Measurements from ENCODE around the gene SLC46A2. TPM values are rescaled to one million over a fixed set of nuclear protein-coding genes. Genes with fewer than 3 reads are reported as not detected.

Gene SLC46A2
- total RNA-seq, 1 donor from 2014 or later = not detected

DNA sequence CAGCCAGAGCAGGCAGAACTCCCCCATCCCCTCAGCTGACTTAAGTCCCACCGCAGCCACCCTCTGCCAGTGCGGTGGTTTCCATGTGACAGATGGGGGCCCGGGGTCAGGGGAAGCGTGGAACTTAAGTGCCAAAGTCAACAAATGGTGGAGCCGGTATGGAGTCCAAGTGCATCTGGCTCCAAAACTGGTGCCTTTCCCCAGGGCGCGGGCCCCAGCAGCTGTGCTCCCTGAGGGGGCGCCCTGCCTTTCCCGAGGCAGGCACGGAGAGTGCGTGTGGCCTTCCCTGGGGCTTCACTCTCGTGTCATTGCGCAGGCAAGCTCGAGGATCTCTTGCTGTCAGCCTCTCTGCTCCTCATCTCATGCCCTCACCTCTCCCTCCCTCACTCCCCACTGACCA, 33.8 kb downstream of the SLC46A2 start:
- DNase-seq = no peak

DNA sequence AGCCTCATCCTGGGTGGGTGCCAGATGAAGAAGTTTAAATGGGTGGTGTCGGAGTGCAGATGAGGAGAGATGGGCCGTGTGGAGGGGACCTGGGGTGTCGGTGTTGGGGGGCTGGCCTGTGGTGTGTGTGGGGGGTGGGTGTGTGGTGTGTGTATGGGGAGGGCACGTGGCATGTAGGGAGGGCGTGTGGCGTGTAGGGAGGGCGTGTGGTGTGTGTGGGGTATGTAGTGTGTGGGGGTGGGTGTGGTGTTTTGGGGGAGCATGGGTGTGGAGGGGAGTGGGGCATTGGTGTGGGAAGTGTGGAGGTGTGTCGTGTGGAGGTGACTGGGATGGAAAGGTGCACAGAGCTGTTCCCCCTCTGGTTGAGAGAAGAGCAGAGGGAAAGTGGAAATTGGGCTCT, 34.5 kb downstream of the SLC46A2 start:
- no peak for DNase-seq

DNA sequence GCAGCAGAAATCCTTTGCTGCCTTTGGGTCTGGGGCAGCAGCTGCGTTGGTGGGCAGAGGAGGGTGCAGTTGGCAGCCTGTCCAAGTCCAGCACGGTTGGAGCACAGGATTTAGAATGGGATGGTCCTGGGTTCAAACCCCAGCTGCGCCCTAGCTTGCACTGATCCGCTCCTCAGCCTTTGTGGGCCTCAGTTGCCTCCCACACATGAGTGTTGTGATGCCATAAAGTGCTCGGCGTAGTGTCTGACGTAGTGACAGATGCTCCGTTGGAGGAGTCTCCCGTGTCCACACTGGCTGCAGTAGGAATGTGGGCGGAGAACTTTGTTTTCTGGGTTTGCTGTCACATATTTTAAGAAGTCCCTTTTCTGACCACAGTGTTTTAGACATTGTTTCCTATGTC, 36.0 kb downstream of the SLC46A2 start:
- DNase-seq = no peak

DNA sequence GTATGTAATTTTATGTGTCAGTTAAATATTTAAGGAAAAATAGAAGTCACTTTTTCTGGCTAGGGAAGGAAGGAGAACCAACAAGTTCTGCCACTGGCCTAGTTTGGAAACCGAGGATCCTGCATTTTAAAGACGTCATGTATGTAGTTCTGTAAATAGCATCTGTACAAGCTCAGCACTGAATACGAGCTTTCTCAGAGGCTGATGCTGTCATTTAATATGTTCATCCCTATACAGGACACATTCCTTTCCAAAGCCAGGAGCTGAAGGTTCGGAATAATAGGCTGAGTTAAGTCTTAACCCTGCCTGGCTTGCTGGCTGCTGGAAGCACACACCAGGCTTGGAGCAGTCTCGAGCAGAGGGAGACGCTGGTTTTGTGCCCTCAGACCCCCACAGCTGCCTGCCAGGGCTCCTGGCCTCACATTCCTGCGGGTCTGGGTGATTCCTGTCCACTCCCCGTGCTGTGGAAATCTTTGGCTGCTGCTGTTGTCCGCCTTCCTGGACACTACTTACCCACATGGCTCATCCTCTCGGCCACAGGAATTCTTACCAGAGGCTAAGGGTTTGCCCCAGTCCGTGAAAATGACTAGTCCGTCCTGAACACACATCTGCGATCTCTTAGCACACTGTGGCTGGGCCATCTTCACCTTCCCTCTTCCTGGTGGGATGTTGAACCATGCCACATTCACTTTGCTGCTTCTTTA, 36.6 kb downstream of the SLC46A2 start:
- no peak for DNase-seq

DNA sequence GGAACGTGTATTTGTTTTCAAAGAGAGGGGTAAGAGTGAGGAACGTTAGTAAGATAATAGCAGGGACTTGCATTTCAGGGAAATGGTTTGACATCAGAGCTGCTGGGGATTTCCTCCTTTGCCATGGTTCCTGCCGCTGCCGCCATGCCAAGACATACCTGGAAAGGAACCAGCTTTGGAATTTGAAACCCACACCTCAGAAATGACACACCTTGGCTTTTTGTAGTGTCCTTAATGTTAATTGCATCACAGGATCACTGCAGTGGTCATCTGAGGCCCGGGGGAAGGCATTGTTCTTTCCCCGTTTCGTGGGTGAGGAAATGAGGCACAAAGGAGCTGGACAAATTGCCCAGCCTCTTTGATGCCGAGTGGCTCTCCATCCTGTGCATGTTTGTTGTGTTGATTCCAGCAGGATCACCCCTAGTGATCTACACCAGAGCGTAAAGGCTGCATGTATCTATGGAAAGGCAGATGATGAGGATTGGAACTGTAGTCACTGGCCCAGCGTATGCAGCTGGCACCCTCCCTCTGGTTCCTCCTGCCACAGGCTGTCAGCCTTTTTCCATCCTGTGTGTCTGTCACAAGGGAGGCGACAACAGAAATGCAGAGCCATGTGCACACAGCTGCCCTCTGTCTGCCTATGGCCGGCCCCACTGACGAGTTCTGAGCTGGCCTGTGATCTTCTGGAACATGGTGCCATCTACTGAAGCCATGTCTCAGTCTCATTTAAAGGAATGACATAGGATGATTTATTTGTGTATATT, 37.8 kb downstream of the SLC46A2 start:
- no peak for DNase-seq

DNA sequence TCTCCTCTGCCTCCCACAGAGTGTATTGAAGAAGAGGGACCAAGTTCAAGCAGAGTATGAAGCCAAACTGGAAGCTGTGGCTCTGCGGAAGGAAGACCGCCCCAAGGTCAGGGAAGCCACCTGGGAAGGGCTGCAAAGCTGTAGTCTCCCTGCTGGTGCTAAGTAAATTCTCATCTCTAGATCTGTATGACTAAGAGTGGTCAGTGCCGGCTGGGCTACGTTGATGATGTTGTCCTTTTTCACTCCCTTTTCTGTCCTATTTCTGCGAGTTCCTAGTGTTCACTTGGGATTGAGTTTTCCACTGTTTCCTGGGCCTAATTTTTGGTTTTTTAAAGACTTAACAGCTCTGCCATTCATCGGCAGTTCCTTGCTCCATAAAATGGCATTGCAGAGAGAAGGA, 39.8 kb downstream of the SLC46A2 start:
- no peak for DNase-seq

DNA sequence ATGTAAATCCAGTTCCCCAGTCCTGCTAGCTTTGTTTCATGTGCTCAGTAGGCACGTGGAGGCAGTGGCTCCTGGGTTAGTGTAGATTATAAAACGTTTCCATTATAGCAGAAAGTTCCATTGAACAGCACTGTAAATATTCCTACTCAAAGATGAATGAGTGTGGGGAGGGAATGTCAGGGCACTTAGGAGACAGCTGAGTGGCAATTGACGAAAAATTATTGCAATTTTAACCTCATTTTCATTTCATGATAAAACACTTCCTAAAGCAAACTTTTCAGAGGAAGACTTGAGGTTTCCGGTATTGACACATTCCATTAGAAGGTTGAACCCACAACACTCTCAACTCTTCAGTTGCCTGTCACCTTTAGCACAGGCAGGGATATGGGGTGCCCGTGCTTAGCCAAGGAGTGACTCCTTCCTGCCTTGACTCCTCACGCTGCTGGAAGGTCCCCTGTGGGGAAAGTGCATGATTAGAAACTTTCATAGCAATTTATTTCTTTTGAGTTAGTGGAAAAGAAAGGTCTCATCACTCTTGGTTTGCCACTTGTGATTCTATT, 41.2 kb downstream of the SLC46A2 start:
- DNase-seq = no peak

DNA sequence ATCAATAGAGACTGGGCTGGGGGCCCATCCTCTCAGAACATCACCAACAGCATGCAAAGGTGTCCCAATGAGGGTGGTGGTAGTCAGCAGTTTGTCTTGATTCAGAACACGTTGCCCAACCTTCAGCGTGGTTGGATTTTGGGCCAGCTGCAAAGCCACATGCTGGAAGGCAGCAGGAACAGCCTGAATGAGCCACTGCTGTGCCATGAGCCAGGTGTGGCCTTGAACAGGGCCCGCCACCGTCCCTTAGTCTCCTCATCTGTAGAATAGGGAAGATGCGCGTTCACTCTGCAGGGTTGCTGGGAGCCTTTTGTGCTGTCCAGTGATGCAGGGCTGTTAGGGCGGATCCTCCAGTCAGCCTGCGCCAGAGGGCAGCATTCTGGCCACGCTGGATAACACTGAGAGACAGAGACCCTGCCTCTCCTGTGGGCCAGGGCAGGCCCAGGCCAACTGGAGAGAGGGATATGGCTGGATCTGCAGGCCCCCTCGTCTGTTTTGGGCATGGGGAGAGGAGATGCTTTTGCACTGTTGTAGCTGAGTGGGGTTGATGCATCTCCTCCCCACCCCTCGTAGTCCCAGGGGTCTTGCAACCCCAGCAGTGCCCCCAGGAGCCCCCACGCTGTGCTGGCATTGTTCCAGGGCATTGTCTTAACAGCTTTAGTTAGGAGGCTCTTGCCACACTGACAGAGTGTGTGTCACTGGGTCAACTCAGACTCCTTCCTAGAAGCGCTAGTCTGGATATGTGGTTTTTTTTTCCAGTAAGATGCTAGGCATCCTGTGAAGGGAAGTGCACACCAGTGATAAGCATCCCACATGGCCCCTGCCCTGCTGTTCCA, 42.1 kb downstream of the SLC46A2 start:
- no peak for DNase-seq

DNA sequence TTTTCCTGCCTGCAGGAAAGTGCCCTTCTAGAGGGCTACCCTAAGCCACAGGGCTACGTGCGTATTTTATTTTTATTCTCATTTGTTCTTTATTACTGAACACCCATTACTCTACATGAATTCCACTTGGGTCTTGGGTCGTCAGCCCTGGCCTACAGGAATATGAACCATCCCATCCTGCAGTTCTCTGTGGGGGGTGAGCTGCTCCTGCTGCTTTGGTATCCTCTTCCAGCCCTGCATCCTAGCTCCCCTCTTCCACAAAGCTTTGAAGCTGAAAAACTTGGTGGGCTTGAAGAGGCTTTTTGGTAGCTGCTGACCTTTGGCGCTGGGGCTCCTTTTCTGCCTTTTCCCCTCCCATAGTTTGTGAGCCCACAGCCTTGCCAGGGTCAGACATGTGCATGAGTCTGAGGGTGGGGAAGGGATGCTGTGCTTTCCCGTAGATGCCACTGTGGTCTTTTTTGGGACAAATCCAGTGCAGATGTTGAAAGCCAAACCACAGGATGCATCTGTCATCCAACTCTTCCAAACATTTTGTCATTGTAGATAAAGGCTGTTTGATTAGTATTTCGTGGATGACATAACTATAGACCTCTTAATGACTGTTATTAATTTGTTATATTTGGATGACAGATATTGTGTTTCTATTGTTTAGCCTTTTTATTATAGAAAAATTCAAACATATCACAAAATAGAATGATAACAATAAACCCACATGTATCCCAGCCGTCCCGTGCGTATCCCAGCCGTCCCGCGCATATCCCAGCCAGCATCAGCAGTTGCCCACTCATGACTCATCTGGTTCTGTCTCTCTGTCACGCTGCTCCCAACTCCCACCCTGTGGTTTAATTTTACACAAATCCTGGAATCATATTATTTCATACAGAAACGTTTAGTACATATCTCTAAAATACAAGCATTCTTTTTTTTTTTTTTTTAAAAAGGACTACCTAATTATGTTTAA, 43.9 kb downstream of the SLC46A2 start:
- peak; percentile 9 for DNase-seq

DNA sequence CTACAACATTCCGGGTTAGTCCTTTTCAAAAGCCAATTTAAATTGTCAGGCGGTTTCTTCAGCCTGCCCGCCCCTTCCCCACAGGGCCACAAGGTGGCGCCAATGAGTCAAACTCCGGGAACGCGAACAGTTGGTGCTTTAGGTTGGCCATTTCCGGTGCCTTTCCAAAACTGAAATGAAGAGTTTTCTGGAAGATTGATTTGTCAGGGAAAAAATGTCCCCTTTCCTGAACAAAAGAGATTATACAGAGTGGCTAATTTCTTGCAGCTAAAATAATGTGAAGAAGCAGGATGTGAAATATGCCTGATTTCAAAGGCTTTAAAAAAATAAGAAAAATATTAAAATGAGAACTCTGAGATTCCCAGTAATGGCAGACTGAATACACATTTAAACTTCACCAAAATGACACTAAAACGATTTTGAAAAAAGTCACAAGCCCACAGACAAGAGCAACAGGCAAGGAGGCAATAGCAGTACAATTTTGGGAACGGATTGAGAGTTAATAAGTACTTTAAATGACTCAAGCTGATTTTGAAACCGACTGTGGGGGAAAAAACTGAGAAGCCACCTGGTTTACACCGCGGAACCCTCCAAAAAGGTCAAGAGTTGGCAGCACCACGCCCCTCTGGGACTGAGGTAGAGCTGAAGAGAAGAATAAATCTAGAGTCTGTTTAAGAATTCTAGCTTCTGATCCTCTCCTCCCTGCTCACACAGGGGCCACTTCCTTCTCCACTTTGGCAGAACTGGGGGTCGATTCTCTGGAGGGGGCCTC, 45.7 kb downstream of the SLC46A2 start:
- peak; percentile 76 for DNase-seq

DNA sequence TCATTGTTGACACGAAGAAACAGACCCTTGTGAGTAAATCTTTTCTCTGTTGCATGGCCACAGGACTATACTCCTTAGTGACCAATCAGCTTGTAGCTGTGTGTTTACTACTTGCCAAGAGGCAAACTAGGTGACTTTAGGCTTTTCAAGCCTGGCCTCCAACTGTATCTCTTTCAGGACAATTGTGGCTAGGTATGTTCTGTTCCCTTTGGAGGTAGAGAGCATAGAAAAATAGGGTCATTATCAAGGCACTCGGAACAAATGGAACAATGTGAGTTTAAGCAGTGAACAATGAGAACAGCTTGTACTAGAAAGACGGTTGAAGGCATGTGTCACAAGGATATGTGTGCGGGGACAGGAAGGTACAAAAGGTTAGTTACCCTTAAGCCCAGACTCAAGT, 48.1 kb downstream of the SLC46A2 start:
- DNase-seq = no peak

DNA sequence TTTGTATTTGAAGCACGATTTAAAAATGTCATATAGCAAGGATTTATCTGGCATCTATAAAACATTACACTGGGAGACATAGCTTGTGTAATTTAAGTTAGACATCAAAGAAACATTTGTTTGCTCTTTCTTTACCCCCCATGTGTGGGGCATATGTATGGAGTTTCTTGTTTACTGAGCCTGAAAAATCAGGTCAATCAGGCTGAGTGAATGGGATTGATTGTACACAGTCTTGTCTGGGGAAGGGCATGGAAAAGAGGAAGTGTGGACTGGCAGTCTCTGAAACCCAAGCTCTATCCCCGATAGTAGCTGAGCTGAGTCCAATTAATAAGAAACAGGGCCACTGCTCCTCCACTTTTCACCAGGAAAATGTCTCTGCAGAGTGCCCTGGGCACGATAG, 49.4 kb downstream of the SLC46A2 start:
- no peak for DNase-seq

DNA sequence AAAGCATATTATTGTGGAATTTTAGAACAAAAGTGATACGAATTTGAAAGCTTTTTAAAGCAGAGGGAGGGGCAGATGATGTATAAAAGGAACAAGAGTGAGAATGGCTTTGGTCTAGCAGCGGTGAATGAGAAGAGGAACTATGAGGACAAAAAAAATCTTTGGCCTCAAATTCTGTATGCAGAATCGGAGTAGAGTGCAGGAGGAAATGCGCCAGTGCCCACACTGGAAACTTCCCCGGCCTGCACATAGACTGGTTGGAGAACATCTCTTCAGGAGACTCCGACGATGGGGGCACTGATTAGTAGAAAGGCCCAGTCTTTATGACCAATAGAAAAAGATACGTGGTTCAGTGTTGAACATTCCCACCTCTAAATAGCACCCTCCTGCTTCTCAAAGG, 51.3 kb downstream of the SLC46A2 start:
- no peak for DNase-seq

DNA sequence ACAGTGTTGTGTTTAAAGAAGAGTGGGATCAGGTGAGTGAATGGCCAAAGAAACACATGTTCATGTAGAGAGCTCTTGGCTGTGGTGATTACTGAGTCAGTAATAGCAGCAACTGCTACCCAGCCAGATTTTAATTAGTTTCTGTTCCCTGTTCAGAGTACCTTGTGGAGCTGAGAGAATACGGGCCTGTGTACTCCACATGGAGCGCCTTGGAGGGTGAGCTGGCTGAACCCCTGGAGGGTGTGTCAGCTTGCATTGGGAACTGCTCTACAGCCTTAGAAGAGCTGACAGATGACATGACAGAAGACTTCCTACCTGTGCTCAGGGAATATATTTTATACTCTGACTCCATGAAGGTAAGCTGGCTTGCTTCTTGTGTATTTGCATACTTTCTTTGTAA, 52.3 kb downstream of the SLC46A2 start:
- no peak for DNase-seq

DNA sequence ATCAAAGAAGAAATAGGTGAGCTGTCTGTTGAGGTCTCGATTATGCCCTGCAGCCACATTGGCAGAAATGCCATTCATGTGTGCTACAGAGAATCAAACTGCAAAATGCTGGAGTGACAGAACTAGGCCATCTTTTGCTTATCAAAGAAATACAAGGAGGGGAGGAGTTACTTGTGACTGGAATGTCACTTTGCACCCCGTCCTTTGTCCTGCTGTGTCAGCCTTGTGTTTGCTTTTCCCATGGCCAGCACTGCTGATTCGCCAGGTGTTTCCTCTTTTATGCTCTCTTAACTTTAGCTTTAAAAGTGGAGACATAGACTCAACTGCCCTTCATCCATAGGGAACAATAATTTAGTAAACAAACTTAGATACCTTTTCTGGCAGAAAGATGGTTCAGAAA, 54.3 kb downstream of the SLC46A2 start:
- peak; percentile 48 for DNase-seq

DNA sequence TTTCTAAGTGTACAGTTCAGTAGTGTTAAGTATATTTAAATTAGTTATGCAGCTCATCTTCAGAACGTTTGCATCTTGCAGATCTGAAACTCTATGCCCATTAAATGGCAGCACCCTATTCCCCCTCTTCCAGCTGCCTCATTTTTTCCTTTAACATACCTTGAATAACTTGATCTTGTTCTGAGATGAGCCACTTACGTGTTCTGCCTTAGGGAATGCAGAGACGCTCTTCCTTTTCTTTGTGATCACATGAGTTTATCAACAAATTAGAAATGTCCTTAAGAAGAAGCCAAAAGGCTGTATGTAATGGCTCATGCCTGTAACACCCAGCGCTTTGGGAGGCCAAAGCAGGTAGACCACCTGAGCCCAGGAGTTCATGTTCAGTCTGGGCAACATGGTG, 57.6 kb downstream of the SLC46A2 start:
- DNase-seq = no peak

DNA sequence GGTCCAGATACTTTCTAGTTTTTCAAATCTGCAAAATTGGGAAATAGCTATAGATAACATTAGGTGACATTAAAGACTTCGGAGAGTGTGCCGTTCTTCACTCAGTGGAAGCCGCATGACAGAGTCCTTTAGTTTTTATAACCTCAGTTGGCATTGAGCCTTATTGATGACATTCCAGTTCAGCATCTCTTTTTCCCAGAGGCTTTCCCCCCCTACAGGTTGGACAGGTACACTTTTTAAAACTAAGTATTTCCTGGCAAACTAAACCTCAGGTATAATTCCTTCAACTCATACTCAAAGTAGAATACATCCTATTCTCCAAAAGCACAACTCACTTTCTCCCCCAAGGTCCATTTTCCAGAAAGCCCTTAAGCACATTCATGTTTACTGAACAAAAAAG, 58.7 kb downstream of the SLC46A2 start:
- DNase-seq = no peak

DNA sequence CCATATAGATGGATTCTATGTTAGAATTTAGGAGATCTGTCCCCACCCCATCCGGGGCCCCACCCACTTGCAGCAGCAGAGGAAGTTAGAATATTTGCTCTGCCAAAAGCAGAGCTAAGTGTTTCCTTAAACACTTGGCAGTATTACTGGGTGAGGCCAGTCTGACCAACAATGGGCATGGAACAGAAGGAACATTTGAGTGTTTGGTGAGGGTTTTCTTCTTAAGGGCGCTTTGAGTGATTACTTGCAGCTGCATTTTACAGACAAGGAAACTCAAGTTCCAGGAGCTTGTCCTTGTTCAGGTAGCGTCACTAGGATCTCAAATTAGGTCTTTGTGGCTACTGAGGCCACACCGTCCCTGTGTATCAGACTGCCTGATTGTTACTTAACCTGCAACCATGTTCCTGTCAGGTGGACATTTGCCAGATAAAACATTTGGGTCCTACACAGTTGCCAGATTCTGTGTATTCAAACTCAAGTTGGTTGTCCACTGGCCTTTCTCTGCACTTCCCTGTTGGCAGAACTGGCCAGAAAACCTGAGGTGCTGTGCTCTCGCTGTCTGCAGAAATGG, 59.3 kb downstream of the SLC46A2 start:
- DNase-seq = peak; percentile 45

Data from dermis blood vessel endothelial cell (primary cell).